ENCODE measurements around the gene CLN3.

The CLN3 gene

DNA sequence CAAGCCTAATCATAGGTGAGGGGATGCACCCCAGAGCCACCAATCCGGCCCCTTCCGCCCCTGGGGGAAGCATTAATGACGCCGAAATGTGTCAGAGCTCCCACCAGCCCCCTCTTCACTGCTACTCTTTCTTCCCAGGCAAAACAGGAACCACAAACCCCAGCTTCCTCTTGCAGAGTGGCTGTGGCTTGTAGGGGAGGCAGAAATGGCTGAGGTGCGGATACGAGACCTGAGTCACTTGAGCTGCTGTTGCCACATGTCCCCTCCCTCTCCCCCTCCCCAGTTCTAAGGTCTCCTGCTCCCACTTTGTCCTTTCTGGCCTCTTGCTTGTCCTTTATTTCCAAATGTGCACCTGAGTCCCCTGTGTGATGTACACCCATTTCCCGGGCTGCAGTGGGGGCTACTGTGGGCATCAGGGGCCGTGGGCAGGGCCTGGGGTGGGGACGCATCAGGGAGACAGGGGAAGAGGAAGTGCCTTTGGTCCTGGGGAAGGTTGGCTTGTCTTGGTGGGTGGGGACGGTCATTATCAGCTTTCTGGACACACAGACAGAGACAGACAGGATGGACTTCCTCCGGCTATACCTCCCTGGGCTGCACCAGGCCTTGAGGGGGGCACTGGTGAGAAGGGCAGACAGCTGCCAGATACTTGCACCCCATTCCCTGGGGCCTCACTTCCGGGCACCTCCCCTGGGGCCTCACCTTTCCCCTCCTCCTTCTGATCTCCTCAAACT, 2.4 kb upstream of the CLN3 start, which contains the start of gene APOBR:
APOBR (plus strand) TSS at position 523 of the 731 bp plus-strand sequence; CDS start at position 562, 39 bp downstream.
- no peak for TF ChIP-seq ESRRG (CRISPR knock-in tag; IDR thresholded peaks at IDR 0.05)
- TF ChIP-seq PPARA (CRISPR knock-in tag; IDR thresholded peaks at IDR 0.05; ENCODE audit: borderline replicate concordance) = no peak
- no peak for TF ChIP-seq RARB (CRISPR knock-in tag; IDR thresholded peaks at IDR 0.05)
- TF ChIP-seq OSR1 (CRISPR knock-in tag; IDR thresholded peaks at IDR 0.05) = no peak
- no peak for TF ChIP-seq ISL1 (CRISPR knock-in tag; IDR thresholded peaks at IDR 0.05)
- TF ChIP-seq ARNTL (CRISPR knock-in tag; IDR thresholded peaks at IDR 0.05; ENCODE audit: borderline replicate concordance, low read depth) = no peak
- TF ChIP-seq CSDC2 (CRISPR knock-in tag; IDR thresholded peaks at IDR 0.05) = no peak
- no peak for TF ChIP-seq ZNF8 (CRISPR knock-in tag; IDR thresholded peaks at IDR 0.05)
- TF ChIP-seq, protein P1, sequence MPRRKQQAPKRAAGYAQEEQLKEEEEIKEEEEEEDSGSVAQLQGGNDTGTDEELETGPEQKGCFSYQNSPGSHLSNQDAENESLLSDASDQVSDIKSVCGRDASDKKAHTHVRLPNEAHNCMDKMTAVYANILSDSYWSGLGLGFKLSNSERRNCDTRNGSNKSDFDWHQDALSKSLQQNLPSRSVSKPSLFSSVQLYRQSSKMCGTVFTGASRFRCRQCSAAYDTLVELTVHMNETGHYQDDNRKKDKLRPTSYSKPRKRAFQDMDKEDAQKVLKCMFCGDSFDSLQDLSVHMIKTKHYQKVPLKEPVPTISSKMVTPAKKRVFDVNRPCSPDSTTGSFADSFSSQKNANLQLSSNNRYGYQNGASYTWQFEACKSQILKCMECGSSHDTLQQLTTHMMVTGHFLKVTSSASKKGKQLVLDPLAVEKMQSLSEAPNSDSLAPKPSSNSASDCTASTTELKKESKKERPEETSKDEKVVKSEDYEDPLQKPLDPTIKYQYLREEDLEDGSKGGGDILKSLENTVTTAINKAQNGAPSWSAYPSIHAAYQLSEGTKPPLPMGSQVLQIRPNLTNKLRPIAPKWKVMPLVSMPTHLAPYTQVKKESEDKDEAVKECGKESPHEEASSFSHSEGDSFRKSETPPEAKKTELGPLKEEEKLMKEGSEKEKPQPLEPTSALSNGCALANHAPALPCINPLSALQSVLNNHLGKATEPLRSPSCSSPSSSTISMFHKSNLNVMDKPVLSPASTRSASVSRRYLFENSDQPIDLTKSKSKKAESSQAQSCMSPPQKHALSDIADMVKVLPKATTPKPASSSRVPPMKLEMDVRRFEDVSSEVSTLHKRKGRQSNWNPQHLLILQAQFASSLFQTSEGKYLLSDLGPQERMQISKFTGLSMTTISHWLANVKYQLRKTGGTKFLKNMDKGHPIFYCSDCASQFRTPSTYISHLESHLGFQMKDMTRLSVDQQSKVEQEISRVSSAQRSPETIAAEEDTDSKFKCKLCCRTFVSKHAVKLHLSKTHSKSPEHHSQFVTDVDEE (CRISPR knock-in tag; IDR thresholded peaks at IDR 0.05) = no peak
- TF ChIP-seq TOX (CRISPR knock-in tag; IDR thresholded peaks at IDR 0.05; ENCODE audit: borderline replicate concordance) = no peak
- TF ChIP-seq, protein P2, sequence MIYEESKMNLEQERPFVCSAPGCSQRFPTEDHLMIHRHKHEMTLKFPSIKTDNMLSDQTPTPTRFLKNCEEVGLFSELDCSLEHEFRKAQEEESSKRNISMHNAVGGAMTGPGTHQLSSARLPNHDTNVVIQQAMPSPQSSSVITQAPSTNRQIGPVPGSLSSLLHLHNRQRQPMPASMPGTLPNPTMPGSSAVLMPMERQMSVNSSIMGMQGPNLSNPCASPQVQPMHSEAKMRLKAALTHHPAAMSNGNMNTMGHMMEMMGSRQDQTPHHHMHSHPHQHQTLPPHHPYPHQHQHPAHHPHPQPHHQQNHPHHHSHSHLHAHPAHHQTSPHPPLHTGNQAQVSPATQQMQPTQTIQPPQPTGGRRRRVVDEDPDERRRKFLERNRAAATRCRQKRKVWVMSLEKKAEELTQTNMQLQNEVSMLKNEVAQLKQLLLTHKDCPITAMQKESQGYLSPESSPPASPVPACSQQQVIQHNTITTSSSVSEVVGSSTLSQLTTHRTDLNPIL (CRISPR knock-in tag; IDR thresholded peaks at IDR 0.05; ENCODE audit: low read depth) = no peak
- no peak for TF ChIP-seq SNAI2 (CRISPR knock-in tag; IDR thresholded peaks at IDR 0.05)
- TF ChIP-seq ZNF565 (CRISPR knock-in tag; conservative IDR thresholded peaks at IDR 0.05; ENCODE audit: low read depth) = no peak
- TF ChIP-seq TCF4 (CRISPR knock-in tag; IDR thresholded peaks at IDR 0.05; ENCODE audit: borderline replicate concordance) = no peak
- no peak for TF ChIP-seq BACH2 (CRISPR knock-in tag; IDR thresholded peaks at IDR 0.05; ENCODE audit: borderline replicate concordance)
- TF ChIP-seq, protein P3, sequence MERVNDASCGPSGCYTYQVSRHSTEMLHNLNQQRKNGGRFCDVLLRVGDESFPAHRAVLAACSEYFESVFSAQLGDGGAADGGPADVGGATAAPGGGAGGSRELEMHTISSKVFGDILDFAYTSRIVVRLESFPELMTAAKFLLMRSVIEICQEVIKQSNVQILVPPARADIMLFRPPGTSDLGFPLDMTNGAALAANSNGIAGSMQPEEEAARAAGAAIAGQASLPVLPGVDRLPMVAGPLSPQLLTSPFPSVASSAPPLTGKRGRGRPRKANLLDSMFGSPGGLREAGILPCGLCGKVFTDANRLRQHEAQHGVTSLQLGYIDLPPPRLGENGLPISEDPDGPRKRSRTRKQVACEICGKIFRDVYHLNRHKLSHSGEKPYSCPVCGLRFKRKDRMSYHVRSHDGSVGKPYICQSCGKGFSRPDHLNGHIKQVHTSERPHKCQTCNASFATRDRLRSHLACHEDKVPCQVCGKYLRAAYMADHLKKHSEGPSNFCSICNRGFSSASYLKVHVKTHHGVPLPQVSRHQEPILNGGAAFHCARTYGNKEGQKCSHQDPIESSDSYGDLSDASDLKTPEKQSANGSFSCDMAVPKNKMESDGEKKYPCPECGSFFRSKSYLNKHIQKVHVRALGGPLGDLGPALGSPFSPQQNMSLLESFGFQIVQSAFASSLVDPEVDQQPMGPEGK (CRISPR knock-in tag; IDR thresholded peaks at IDR 0.05; ENCODE audit: borderline replicate concordance) = no peak
- TF ChIP-seq, protein P4, sequence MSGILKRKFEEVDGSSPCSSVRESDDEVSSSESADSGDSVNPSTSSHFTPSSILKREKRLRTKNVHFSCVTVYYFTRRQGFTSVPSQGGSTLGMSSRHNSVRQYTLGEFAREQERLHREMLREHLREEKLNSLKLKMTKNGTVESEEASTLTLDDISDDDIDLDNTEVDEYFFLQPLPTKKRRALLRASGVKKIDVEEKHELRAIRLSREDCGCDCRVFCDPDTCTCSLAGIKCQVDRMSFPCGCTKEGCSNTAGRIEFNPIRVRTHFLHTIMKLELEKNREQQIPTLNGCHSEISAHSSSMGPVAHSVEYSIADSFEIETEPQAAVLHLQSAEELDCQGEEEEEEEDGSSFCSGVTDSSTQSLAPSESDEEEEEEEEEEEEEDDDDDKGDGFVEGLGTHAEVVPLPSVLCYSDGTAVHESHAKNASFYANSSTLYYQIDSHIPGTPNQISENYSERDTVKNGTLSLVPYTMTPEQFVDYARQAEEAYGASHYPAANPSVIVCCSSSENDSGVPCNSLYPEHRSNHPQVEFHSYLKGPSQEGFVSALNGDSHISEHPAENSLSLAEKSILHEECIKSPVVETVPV (CRISPR knock-in tag; IDR thresholded peaks at IDR 0.05) = no peak
- no peak for TF ChIP-seq ZFP3 (CRISPR knock-in tag; IDR thresholded peaks at IDR 0.05)
- no peak for TF ChIP-seq ZC3H10 (CRISPR knock-in tag; IDR thresholded peaks at IDR 0.05)
- TF ChIP-seq, protein P5, sequence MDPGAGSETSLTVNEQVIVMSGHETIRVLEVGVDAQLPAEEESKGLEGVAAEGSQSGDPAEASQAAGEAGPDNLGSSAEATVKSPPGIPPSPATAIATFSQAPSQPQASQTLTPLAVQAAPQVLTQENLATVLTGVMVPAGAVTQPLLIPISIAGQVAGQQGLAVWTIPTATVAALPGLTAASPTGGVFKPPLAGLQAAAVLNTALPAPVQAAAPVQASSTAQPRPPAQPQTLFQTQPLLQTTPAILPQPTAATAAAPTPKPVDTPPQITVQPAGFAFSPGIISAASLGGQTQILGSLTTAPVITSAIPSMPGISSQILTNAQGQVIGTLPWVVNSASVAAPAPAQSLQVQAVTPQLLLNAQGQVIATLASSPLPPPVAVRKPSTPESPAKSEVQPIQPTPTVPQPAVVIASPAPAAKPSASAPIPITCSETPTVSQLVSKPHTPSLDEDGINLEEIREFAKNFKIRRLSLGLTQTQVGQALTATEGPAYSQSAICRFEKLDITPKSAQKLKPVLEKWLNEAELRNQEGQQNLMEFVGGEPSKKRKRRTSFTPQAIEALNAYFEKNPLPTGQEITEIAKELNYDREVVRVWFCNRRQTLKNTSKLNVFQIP (CRISPR knock-in tag; IDR thresholded peaks at IDR 0.05; ENCODE audit: borderline replicate concordance, low read depth) = no peak
- no peak for ATAC-seq

DNA sequence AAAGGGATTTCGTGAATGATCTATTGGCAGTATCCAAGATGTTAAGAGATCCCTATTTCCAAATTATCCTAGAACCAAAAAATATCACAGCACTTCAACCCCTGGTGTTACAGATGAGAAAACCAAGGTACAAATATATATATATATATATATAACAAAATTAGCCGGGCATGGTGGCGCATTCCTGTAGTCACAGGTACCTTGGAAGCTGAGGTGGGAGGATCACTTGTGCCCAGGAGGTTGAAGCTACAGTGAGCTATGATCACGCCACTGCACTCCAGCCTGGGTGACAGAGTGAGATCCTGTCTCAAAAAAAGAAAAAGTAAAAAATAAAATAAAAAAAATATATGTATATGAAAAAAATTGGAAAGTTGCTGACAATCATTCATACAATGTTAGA, 637 bp upstream of the CLN3 start:
- TF ChIP-seq ZNF565 (CRISPR knock-in tag; conservative IDR thresholded peaks at IDR 0.05; ENCODE audit: low read depth) (no peak), GLIS3 (CRISPR knock-in tag; IDR thresholded peaks at IDR 0.05) (no peak), SNAI2 (CRISPR knock-in tag; IDR thresholded peaks at IDR 0.05) (no peak), ZFP30 (CRISPR knock-in tag; IDR thresholded peaks at IDR 0.05) (no peak), CSDC2 (CRISPR knock-in tag; IDR thresholded peaks at IDR 0.05) (no peak), BACH2 (CRISPR knock-in tag; IDR thresholded peaks at IDR 0.05; ENCODE audit: borderline replicate concordance) (no peak), ZFP3 (CRISPR knock-in tag; IDR thresholded peaks at IDR 0.05) (no peak), ZNF70 (CRISPR knock-in tag; IDR thresholded peaks at IDR 0.05) (no peak)
- TF ChIP-seq, protein P1 (CRISPR knock-in tag; IDR thresholded peaks at IDR 0.05) = no peak
- TF ChIP-seq, protein P5 (CRISPR knock-in tag; IDR thresholded peaks at IDR 0.05; ENCODE audit: borderline replicate concordance, low read depth) = no peak
- no peak for ATAC-seq
